HG02973 (cell line): ENCODE results near the gene CEP164.

Experiments
- ATAC-seq: cut with Tn5 transposase; IDR thresholded peaks from one replicate; pipeline ENCODE4 v1.9.1; 2021; ENCODE audit warnings: moderate library complexity; ENCODE audit not compliant: unreplicated experiment

The CEP164 gene

DNA sequence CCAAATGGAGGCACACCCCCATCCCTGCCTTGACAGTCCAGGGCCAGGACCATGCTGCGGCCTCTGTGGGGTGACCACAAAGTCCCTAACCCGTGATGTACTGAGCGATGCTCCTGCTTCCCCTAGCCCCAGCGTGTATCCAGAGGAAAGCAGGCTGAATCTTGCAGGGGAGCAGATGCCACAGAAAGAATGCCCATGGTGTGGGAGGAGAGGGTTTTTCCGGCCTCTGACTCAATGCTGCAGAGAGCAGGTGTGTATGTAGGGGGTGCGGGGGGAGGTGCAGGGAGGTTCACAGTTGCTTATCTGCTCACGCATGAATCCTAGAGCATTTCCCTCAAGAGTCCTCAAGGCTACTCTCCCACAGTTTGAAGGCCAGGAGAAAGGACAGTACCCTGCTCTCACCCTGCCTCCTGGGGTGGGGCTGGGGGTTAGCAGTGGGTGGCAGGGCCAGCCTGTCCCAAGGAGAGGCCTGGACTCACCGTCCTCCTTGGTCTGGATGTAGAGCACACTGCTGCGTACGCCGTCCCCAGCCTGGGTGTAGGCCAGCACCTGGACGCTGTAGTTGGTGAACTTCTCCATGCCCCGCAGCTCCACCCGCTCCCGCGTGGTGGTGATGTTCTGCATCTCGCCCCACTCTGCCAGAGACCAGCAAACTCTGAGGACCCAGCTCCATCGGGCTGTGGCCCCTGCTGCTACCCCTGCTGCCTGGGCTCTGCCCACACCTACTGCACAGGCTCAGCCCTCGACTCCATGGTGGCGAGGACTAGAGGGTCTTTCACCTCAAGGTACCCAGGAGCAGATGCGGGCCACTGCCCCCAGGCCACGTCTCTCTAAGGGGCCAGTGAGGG is 130.8 kb downstream of the CEP164 start:
- no peak for ATAC-seq

DNA sequence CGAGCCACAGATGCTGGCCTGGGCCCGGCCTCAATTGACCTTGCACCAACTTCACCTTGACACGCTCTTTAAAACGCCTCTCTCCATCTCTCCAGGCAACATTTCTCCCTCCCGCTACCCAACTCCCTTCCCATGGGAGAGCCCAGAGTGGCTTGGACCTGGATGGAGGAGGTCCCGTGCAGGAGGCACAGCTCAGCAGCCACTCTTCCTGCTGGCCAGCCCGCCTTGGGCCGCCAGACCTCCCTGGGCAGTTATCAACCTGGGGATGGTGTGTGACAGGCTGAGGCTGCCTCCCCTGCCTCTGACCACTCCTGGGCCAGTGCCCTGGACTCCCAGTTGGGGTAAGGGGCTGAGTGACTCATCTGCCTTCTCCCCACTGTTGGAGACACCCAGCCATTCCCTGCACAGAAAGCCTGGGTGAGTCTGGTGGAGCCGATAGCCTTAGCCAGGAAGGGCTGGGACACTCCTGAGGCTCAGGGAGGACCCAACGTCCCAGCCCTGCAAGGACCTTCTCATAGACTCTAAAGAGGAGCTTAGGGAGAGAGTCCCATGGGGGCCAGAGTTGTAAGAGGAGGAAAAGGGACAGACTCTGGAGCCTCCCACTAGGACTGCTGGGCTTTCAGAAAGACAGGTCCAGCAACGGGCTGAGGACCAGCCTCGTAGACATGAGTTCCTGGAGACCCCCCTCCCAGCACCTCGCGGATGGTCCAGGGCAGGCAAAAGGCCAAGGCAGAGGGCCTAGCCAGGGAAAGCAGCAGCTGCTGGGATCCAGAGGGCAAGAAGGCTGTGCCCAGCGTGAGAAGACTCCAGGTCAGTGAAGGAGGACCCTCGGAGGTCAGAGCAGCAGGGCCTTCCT is 131.7 kb downstream of the CEP164 start:
- ATAC-seq = no peak

DNA sequence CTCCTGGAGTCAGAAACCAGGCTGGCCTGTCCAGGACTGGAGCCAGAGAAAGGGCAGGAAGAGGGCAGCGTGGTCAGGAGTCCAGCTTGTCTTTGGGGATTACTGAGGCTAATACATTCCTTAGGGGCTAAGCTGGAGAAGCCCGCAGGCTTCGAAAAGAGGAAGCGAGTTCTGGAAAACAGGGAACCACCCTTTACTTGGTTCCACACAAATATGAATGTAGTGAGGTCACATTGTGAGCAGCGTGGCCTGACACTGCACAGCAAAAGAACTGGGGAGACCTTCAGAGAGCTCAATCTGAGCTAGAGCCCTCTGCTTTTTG is 132.3 kb downstream of the CEP164 start:
- ATAC-seq = no peak

DNA sequence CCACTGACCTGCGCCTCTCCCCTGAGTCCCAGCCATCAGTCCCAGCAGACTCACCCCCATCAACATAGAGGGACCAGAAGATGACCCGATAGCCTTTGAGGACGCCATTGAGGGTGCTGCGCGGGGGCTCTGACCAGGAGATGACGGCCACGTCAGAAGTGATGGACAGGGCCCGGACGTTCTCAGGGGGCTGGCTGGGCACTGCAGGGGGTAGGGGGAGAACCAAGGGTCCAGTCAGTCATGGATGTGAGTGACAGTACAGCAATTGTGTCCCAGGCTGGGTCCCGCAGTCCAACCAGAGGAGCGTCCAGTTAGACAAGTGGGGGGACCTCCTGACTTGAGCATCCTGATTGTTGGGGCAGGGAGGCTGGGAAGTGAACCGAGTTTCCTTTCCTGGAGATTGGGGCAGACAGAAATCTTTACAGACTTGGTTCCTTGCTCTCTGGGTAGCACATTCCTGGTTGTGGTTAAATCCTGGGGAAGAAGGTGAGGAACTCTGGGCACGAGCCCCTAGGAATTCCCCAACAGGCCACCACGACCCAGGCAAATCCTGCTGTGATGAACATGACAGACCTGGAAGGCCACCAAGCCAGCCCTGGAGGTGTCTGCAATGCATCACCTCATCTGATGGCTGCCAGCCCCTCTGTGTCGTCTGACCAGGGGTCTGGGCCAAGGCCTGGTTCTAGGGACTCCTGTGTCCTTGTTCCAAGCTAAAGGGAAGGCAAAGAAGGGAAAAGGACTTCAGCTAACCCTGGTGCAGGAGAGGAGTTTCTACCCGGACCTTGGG is 133.9 kb downstream of the CEP164 start:
- no peak for ATAC-seq

DNA sequence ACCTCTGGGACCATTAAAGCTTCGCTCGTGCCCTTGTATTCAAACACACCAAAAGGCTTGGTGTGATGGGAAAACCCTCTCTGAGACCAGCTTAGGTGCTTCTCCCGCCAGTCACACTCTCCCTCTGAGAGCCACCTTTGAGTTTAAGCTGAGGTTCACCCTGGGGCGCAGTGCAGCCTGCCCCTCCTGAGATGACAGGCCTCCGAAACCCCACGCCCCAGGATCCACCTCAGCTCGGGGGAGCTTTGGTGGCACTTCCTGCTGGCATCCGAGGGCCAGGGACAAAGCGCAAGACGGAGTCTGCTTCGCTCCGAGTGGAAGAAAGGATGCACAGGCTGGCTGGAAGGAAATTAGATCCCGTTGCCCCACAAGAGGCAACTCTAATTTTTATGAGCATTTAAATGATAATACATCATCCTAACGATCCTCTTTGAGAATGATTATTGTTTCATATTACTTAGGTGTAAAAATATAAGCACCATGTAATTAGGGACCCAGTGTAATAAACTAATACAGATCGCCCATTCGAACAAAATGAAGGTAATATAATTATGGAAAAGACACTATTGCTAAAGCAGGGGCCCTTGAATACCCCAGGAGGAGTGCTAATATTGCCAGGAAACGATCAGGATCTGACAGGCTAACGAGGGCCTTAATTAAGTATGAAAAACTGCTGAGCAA is 134.7 kb downstream of the CEP164 start:
- ATAC-seq = no peak

DNA sequence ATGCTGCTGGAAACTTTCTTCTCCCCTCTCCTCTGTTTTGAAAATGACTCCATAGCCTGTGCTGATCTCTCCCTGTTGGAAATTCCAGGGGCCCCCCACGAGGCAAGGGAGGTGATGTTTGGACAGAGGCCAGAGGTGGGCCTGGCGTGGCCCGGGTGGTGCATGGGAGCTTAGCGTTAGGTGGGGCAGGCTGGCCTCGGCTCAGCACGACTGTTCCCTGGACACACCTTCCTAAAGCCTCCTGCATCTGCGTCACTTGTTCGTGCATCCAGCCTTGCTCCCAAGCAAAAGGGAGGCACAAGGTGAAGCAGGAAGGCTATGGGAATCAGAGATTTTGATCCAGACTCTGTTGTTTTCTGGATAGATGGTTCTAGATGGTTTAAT is 135.2 kb downstream of the CEP164 start:
- ATAC-seq = no peak
